ENCODE measurements around the gene UTP15.

UTP15 gene

DNA sequence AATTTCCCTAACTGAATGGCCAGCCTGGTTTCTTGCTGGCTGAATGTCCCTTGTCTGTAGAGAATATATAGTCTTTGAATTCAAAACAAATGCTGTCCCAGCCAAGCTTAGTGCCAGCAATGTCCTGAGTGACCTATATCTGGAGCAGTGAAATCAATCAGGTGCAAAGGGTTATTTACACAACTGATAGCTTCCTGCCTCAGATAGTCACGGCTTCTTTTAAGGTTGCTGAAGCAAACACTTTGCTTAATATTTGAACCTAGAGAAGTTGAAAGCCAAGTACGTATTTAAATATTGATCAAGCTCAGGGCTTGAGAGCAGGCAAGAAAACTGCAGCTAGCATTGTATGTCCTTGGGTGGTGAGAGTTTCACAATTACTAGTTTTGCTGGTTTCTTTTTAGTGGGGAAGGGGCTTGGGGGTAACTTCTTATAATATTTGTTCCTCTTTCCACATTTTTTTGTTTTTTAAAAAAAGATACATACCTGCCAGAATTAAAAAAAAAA lies 58.4 kb downstream of the UTP15 start:
- DNase-seq (ENCODE audit: low read depth in 3 of 3), result no peak

DNA sequence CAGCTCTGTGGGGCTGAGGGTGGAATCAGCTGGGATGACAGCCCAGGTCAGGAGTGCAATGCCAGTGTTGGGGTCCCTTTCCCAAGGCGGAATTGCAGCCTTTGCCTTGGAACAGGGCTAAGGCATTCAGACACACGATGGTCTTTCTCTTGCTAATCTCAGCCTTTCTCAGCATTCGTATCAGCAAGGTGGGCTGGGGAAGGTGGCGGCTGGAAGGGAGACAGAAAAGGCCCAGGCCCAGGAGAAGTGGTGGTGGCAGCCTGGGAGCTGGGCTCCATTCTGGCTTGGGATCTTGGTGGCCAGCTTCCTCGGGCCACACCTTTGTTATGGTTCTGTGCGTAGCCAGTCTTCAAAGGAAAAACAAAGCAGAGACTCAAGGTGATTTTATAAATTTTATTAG lies 59.3 kb downstream of the UTP15 start:
- no peak for DNase-seq (ENCODE audit: low read depth in 3 of 3)

DNA sequence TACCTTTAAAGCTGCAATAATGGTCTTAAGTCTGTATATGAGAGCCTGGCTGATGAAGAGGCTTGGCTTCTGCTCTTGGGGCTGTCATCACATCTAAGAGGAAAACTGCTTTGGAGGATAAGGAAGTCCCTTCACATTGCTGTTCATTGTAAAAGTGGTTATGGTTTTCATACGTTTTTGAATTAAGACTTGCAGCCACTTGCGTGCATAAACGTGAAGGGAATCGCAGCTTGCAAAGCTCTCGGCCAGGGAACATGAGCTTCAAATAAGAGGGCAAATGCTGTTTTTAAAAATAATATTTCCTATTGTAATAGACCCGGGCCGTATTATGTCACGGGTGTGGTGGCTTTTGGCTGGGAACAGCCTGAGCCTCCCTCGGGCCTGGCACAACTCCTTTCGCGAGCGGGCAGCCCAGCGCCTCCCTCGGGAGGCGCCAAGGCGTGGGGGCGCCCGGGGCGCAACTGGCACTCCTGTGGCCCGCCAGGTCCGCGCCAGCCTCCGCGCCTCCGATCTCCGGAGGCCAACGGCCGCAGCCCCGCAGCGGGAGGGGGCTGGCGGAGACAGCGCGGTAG lies 59.9 kb downstream of the UTP15 start:
- no peak for DNase-seq (ENCODE audit: low read depth in 3 of 3)

DNA sequence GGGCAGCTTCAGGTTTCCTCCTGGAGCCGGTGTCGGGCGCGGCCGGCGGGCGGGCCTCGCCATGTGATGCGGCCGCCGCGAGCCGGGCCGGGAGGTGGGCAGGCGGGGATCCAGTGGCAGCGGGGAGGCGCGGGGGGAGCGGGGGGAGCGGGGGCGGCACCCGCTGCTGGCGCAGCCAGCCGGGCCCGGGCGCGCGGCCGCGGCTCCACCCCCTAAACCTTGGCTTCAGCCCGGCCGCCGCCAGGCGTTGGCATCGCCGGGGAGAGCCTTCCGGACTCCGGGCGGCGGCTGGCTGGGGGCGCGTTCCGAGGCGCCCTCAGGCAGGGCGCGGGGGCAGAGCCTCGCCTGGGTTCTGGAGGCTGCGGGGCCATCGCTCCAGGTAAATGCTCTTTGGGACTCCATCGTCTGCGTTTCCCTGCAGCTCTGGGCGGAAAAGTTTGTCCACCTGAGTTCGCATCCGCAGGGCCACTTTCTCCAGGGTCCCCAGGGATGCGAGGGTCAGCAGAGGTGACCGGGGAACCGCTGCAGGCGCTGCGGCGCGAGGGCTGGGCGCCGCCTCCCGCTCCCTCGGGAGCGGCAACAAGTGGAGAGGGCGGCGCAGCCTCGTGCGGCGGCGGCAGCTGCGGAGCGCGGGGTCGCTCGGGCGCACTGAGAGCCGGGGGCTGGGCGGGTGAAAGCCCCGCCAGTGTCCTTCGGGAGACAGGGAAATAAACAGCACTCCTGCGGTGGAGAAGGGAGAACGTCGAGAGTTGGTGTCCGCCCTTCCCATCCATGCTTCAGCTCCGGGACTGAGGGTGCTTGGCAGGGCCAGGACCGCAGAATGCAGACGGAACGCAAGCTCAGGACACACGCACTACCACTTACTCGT lies 60.6 kb downstream of the UTP15 start, which contains the start of gene ARHGEF28:
TSS of gene ARHGEF28 (plus strand) at position 253 of the 868 bp plus-strand sequence. CDS start 58,656 bp downstream, outside the sequence.
- DNase-seq (ENCODE audit: low read depth in 3 of 3), result peak in 2 of 3 donors; percentile 2 to 13

DNA sequence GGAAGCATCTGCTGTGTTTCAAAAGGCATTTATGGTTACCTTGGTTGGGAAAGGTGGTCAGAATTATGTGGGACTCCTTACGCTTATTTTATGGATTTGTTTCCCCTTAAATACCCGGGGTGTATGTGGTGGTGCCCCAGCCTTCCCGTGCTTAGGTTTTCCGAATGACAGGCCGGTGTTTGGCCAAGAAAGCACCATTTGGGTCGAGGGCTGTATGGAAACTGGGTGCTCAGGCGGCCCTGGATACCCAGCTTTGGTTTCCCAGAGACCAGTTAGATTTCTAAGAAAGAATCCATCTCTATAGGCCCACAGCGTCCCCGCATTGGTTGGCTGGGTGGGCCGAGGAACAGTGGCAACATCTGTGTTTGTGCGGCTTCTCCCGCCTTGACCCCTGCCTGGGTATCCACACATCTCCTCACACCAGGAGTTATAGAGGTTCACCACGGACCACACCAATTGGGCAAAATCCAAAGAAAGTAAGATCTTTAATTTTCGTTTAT lies 61.3 kb downstream of the UTP15 start:
- no peak for DNase-seq (ENCODE audit: low read depth in 3 of 3)

DNA sequence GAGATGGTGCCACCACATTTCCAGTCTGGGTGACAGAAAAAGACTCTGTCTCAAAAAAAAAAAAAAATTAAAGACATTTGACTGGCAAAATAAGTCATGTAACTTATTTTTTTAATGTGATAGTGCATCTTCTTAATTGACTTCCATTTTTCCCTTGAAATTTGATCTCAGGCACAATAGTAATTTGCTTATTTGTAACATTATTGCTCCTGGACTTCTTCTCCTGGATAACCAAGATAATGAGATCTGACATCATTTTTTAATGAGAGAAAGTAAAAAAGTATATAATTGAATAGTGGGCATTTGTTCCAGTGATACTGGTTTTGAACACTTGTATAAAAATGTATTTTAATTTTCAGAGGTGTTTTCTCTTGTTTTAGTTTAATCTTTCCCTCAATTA lies 63.9 kb downstream of the UTP15 start:
- no peak for DNase-seq (ENCODE audit: low read depth in 3 of 3)

DNA sequence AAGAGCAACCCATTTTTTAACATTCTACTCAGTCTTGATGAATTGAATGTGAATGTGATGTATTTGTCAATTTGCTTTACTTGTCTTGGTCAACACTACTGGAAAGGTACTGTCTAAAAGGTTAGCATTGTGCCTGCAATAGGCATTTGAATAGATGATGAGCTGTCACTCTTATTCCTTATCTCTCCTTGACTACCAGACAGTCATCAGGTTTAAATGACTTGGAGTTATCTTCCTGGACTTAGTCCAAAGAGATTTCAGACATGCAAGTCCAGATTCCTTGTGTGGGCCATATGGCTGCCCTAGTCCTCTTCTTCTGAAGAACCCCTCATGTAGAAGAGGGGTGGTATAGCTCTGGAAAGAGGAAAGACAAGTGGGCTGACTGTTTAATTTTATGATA lies 65.2 kb downstream of the UTP15 start:
- DNase-seq (ENCODE audit: low read depth in 3 of 3), result no peak

DNA sequence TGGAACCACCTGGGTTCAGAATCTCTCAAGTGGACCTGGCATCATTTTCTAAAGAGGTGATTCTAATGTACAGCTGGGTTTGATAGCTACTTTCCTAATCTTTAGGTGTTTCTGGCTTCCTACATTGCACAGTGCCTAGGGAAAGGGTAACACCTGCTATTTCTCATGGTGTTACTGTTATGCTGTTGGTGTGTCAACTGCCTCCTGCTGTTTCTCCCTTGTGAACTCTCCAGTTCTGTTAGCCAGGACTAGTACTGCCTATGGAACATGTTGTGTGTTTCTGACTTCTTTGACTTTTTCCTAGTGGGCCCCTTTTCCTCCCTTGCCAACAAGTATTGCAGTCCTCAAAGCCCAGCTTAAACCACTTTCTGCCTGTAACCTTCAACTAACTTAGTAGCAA lies 66.0 kb downstream of the UTP15 start:
- no peak for DNase-seq (ENCODE audit: low read depth in 3 of 3)
